PC-3 (cell line): ENCODE results near the gene GDA. TPM values are rescaled to one million over a fixed set of nuclear protein-coding genes. Genes with fewer than 3 reads are reported as not detected.

Source experiments
- ATAC-seq: fragments of 200-7000 bp; cut with Tn5 transposase; 2 replicates; pipeline ENCODE4 v1.9.1; 2020; ENCODE audit warnings: mild to moderate bottlenecking, moderate library complexity
- BruUV-seq: library from RNA; stranded (reverse); fragments of 400-500 nt; replicated peaks from 2 replicates; lab custom pipeline; 2021; lab: Mats Ljungman, UMichigan
- CTCF ChIA-PET: fragments of 300-600 bp; sonication (Branson Sonifier 250); formaldehyde crosslinking; loops from one replicate; lab custom pipeline; 2022; ENCODE audit warnings: antibody characterized with exemption; lab: Charles Lee
- POLR2A ChIA-PET: fragments of 300-600 bp; sonication (Branson Sonifier 250); formaldehyde crosslinking; loops from one replicate; lab custom pipeline; 2022; ENCODE audit warnings: antibody characterized with exemption; ENCODE audit not compliant: unreplicated experiment; lab: Charles Lee
- DNase-seq: peaks from one replicate; pipeline ENCODE4 v3.0.0-alpha.2; 2015
- H2AFZ ChIP-seq: fragments of 300-600 bp; sonication (generic); 2 replicates; pipeline ENCODE4 v1.6.0; 2016; ENCODE audit warnings: antibody characterized with exemption, low read length
- H3F3A ChIP-seq: fragments of 300-600 bp; sonication (generic); one replicate; pipeline ENCODE4 v1.6.0; 2017; ENCODE audit warnings: antibody characterized with exemption, low read length, control low read depth, mild to moderate bottlenecking; ENCODE audit not compliant: unreplicated experiment
- H3K27ac ChIP-seq: fragments of 300-600 bp; sonication (generic); 2 replicates; pipeline ENCODE4 v1.5.1; 2016; ENCODE audit warnings: mild to moderate bottlenecking, low read length
- H3K27me3 ChIP-seq: fragments of 300-600 bp; sonication (generic); 2 replicates; pipeline ENCODE4 v1.6.1; 2016; ENCODE audit warnings: low read length, mixed read lengths
- H3K36me3 ChIP-seq: fragments of 300-600 bp; sonication (generic); 2 replicates; pipeline ENCODE4 v1.6.1; 2016; ENCODE audit warnings: low read depth, mixed run types, low read length, mixed read lengths
- H3K4me1 ChIP-seq: fragments of 300-600 bp; sonication (generic); 2 replicates; pipeline ENCODE4 v1.5.1; 2016; ENCODE audit warnings: low read length; ENCODE audit not compliant: insufficient read depth
- H3K4me2 ChIP-seq: fragments of 300-600 bp; sonication (generic); 2 replicates; pipeline ENCODE4 v1.6.0; 2016; ENCODE audit warnings: low read length
- H3K4me3 ChIP-seq: fragments of 300-600 bp; sonication (generic); 2 replicates; pipeline ENCODE4 v1.5.1; 2016; ENCODE audit warnings: mild to moderate bottlenecking, low read length, mixed read lengths
- H3K79me2 ChIP-seq: fragments of 300-600 bp; sonication (generic); 2 replicates; pipeline ENCODE4 v1.6.1; 2017; ENCODE audit warnings: low read length, mixed read lengths
- H3K9ac ChIP-seq: fragments of 300-600 bp; sonication (generic); 2 replicates; pipeline ENCODE4 v1.6.0; 2016; ENCODE audit warnings: mild to moderate bottlenecking, low read length
- H3K9me2 ChIP-seq: fragments of 300-600 bp; sonication (generic); replicated peaks from 2 replicates; pipeline ENCODE4 v1.6.1; 2016; ENCODE audit warnings: mixed run types, low read length, mixed read lengths
- H3K9me3 ChIP-seq: fragments of 300-600 bp; sonication (generic); 2 replicates; pipeline ENCODE4 v1.6.1; 2016; ENCODE audit warnings: low read length, mixed read lengths
- H4K20me1 ChIP-seq: fragments of 300-600 bp; sonication (generic); 2 replicates; pipeline ENCODE4 v1.6.1; 2016; ENCODE audit warnings: low read length, mixed read lengths
- EZH2 ChIP-seq: fragments of 300-600 bp; sonication (generic); IDR thresholded peaks from one replicate; pipeline ENCODE4 v1.6.1; 2017; ENCODE audit warnings: antibody characterized with exemption, mild to moderate bottlenecking, low read length; ENCODE audit not compliant: unreplicated experiment
- EZH2phosphoT487 ChIP-seq: fragments of 300-600 bp; sonication (generic); IDR thresholded peaks from 2 replicates; pipeline ENCODE4 v1.6.1; 2018; ENCODE audit warnings: mild to moderate bottlenecking, antibody characterized with exemption, low read length, borderline replicate concordance
- intact Hi-C: fragments of 100-400 bp; cut with micrococcal nuclease; formaldehyde crosslinking; loops from 2 replicates; pipeline ENCODE4 v1.9.0; 2023
- total RNA-seq: library from RNA; depleted of rRNA; stranded (reverse); fragments of >200 nt; gene quantifications from 2 replicates; pipeline ENCODE4 v1.2.3, GENCODE V29; 2014
- TF ChIP-seq, protein P1 (sequence below): fragments of 300-600 bp; sonication (generic); conservative IDR thresholded peaks from 2 replicates; pipeline ENCODE4 v1.5.1; 2017; ENCODE audit warnings: antibody characterized with exemption, low read depth, mild to moderate bottlenecking, low read length

The GDA gene
- total RNA-seq, 1 experiment from 2014 or later, result not detected

DNA sequence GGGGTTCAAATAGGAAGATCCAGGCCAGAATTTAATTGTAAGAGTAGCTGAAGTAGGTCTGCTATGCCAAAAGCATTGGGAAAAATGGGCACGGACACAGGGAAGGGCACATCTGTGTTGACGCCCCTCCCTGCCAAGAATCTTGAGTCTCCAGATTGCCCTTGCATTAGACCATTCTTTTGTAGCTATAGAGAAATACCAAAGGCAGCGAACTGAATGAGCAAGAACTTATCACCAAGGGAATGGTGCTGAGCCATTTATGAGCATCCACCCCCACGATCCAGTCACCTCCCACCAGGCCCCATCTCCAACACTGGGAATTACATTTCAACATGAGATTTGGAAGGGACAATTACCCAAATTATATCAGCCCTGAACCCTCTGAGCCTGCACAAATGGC, 18.0 kb upstream of the GDA start:
- Histone ChIP-seq H3K27ac (no peak overlapping the region), H3K9me2 (no peaks in the 10 kb centered on the region), H3K4me1 (no peaks in the 10 kb centered on the region), H3K4me3 (no peak overlapping the region), H3K4me2 (no peak overlapping the region), H2AFZ (no peak overlapping the region), H3K27me3 (no peaks in the 10 kb centered on the region), H4K20me1 (no peaks in the 10 kb centered on the region), H3K79me2 (no peaks in the 10 kb centered on the region), H3K9ac (no peak overlapping the region), H3K9me3 (no peaks in the 10 kb centered on the region), H3K36me3 (no peaks in the 10 kb centered on the region), H3F3A (no peaks in the 10 kb centered on the region)
- POLR2A ChIA-PET, result no interaction called here
- intact Hi-C loops, result no loop called here
- TF ChIP-seq EZH2phosphoT487 (no peak), EZH2 (no peak)
- TF ChIP-seq, protein P1, sequence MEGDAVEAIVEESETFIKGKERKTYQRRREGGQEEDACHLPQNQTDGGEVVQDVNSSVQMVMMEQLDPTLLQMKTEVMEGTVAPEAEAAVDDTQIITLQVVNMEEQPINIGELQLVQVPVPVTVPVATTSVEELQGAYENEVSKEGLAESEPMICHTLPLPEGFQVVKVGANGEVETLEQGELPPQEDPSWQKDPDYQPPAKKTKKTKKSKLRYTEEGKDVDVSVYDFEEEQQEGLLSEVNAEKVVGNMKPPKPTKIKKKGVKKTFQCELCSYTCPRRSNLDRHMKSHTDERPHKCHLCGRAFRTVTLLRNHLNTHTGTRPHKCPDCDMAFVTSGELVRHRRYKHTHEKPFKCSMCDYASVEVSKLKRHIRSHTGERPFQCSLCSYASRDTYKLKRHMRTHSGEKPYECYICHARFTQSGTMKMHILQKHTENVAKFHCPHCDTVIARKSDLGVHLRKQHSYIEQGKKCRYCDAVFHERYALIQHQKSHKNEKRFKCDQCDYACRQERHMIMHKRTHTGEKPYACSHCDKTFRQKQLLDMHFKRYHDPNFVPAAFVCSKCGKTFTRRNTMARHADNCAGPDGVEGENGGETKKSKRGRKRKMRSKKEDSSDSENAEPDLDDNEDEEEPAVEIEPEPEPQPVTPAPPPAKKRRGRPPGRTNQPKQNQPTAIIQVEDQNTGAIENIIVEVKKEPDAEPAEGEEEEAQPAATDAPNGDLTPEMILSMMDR, result no peak
- CTCF ChIA-PET, result no interaction called here
- DNase-seq (no peak), ATAC-seq (no peak)
- no TSS peak for BruUV-seq

GRCh38 chr9:72132052-72132451, 17.2 kb upstream of the GDA start:
- no peak overlapping the region for H3K4me2 ChIP-seq
- no peaks in the 10 kb centered on the region for H3K9me3 ChIP-seq
- H3K79me2 ChIP-seq, result no peaks in the 10 kb centered on the region
- intact Hi-C loops, result no loop called here
- POLR2A ChIA-PET, result no interaction called here
- no TSS peak for BruUV-seq
- TF ChIP-seq EZH2phosphoT487 (no peak), EZH2 (no peak)
- TF ChIP-seq, protein P1, result no peak
- CTCF ChIA-PET, result no interaction called here
- H4K20me1 ChIP-seq, result no peaks in the 10 kb centered on the region
- H2AFZ ChIP-seq, result no peak overlapping the region
- no peaks in the 10 kb centered on the region for H3K4me1 ChIP-seq
- DNase-seq (peak; percentile 30), ATAC-seq (no peak)
- no peaks in the 10 kb centered on the region for H3F3A ChIP-seq
- H3K27me3 ChIP-seq, result no peaks in the 10 kb centered on the region
- no peaks in the 10 kb centered on the region for H3K9me2 ChIP-seq
- no peak overlapping the region for H3K27ac ChIP-seq
- H3K4me3 ChIP-seq, result no peak overlapping the region
- no peaks in the 10 kb centered on the region for H3K36me3 ChIP-seq
- H3K9ac ChIP-seq, result no peak overlapping the region

DNA sequence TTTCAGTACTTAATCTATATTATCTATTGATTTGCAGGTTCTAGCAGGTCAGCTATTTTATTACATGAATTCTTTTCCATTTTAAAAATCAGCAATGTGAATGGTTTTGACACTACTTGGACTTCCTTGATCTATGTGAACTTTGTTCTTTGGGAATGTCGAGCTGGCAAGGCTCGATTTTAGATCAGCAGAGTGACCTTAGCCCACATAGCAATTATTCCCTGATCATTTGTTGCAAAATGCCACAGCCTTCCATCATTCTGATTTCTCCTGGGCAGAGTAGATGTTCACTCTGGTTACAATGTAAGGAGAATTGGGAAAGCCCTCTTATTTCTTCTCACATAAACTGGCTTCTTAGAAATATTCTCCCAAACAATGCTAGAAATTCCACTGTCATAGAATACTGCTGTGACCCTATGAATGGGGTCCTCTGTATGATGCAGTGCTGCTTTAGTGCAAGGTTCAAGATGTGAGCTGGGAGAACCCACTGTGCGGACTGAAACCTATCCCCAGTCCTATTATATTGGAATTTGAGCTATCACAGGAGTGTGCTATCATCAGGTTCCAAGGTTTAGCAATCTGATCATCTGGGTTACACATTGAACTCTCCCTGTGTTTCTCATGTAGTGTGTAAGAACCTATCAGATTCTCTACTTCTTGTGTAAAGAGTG, 15.7 kb upstream of the GDA start:
- TF ChIP-seq, protein P1, result no peak
- TF ChIP-seq EZH2 (no peak), EZH2phosphoT487 (no peak)
- CTCF ChIA-PET, result no interaction called here
- H3K27me3 ChIP-seq, result no peaks in the 10 kb centered on the region
- H3K9me2 ChIP-seq, result no peaks in the 10 kb centered on the region
- no peak overlapping the region for H3K9ac ChIP-seq
- no peak for ATAC-seq
- H3K36me3 ChIP-seq, result no peaks in the 10 kb centered on the region
- no peaks in the 10 kb centered on the region for H3F3A ChIP-seq
- H4K20me1 ChIP-seq, result no peaks in the 10 kb centered on the region
- no peak overlapping the region for H3K4me2 ChIP-seq
- H3K27ac ChIP-seq, result no peak overlapping the region
- H2AFZ ChIP-seq, result no peak overlapping the region
- POLR2A ChIA-PET, result no interaction called here
- H3K9me3 ChIP-seq, result no peaks in the 10 kb centered on the region
- H3K4me1 ChIP-seq, result no peaks in the 10 kb centered on the region
- intact Hi-C loops, result no loop called here
- BruUV-seq, result no TSS peak
- H3K4me3 ChIP-seq, result no peak overlapping the region
- no peaks in the 10 kb centered on the region for H3K79me2 ChIP-seq
- no peak for DNase-seq
